GM19452 (cell line): ENCODE data around the gene NPAS3.

ENCODE experiments used
- ATAC-seq: cut with Tn5 transposase; IDR thresholded peaks from one replicate; pipeline ENCODE4 v1.9.1; 2021; ENCODE audit not compliant: unreplicated experiment

NPAS3 gene

GRCh38 chr14:33010495-33010894 is 71.8 kb downstream of the NPAS3 start:
- no peak for ATAC-seq

GRCh38 chr14:33014710-33015109 is 76.0 kb downstream of the NPAS3 start:
- no peak for ATAC-seq

DNA sequence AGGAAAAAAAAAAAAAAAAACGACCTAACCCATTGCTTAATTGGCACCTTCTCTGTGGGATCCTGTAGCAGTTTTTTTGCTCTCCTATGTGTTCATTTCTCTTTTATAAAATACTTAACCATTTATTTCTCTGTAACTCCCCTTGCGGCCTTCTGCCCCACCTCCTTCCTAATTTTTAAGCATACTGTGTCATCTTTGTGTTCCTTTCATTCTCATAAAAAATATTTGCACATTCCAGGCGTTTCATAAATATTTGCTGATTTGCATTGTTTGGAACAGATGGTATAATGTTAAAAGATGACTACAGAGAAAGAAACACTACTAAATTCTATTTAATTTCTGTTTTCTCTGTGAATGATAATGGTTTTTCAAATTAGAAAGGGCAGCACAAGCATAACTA is 77.9 kb downstream of the NPAS3 start:
- no peak for ATAC-seq

GRCh38 chr14:33017016-33017415 is 78.3 kb downstream of the NPAS3 start:
- no peak for ATAC-seq

- no peak for ATAC-seq
These were observed 80.7 kb downstream of the NPAS3 start for GRCh38 chr14:33019346-33019745.

DNA sequence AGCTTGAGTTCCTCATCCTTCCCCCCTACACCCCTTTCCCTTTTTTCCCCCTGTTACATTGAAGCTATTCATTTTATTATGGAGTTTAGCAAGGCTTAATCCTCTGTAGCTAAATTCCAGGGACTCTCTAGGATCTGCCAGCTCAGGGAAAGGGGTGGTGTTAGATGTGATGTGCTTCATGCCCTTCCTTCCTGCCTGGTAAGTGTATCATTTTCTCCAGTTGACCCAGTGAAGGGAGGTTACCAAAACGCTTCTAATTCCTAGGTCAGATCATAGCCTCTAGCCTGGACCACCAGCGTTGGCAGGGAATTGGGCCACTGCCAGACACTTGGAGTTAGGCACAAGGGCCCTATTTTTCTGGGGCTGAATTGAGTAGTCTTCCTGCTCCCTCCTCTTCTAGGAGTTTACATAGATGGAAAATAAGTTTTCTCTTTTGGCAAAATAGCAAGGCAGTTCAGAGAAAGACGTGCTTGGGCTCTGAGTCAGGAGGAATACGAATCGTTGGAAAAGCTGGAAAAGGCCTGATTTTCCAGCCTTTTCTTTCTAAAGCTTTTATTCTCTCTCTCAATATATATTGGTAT is 88.3 kb downstream of the NPAS3 start:
- no peak for ATAC-seq

GRCh38 chr14:33029511-33029910 is 90.8 kb downstream of the NPAS3 start:
- no peak for ATAC-seq

- no peak for ATAC-seq
These were observed 91.7 kb downstream of the NPAS3 start for GRCh38 chr14:33030386-33030785.

DNA sequence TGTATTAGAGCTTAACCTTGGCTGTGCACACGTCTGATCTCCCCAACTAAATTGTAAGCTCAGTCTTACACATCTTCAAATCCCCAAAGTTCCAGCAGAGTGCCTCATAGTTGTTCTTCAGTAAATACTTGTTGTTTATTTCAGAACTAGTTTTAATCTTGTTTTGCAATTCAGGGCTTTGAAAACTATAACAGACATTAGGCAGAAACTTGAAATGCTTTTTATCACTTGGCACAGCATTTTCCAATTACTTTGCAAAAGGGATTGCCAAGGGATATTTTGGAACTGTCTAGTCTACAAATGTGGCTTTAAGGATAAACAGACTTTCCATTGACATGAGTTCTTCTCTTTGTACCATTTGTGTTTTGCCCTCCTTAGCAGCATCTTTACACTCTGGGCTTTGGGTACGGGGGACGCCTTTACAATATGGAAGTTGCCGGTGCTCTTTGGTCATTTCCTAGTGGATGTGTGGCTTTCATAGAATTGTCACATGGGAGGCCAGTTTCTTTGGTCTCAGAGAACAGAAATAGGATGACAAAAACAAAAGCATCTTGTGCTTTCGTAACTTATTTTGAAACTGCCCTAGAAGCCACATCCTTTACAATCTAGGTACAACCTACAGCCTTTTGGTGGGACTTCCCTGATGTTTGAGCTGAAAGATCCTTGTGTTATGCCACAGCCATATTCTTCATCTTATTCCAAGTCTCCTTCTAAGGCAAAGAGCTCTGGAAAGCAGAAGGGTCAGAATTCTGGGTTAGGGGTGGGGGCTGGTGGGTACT is 96.9 kb downstream of the NPAS3 start:
- no peak for ATAC-seq

- ATAC-seq: no peak
These were observed 100.6 kb downstream of the NPAS3 start for GRCh38 chr14:33039311-33039710.

- no peak for ATAC-seq
These were observed 101.9 kb downstream of the NPAS3 start for GRCh38 chr14:33040372-33041140.

DNA sequence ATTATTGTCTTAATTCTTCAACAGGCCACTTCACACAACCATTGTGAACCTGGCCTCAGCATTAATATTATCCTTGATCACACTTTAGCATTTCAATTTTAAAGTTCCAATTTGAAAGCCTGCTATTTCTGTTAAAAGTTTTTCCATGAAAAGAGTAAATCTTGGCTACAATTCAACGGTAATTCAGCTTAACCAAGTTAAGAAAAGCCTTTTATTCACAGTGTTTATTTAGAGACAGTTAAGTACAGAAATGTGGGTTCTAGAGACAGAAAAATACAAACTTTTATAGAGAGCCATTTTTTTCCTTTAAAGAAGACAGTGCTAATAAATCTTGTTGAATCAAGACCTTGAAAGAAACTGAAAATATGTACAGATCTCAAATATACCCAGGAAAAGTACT is 103.9 kb downstream of the NPAS3 start:
- no peak for ATAC-seq

GRCh38 chr14:33045760-33046159 is 107.1 kb downstream of the NPAS3 start:
- no peak for ATAC-seq

GRCh38 chr14:33052943-33053342 is 114.3 kb downstream of the NPAS3 start:
- ATAC-seq: no peak

GRCh38 chr14:33056213-33056612 is 117.5 kb downstream of the NPAS3 start:
- no peak for ATAC-seq

GRCh38 chr14:33057585-33057984 is 118.9 kb downstream of the NPAS3 start:
- no peak for ATAC-seq

GRCh38 chr14:33061667-33062325 is 123.1 kb downstream of the NPAS3 start:
- no peak for ATAC-seq

GRCh38 chr14:33062476-33062875 is 123.8 kb downstream of the NPAS3 start:
- ATAC-seq: no peak

- no peak for ATAC-seq
These were observed 124.2 kb downstream of the NPAS3 start for GRCh38 chr14:33062881-33063280.

GRCh38 chr14:33063521-33063920 is 124.8 kb downstream of the NPAS3 start:
- ATAC-seq: no peak

- ATAC-seq: no peak
These were observed 127.0 kb downstream of the NPAS3 start for GRCh38 chr14:33065634-33066033.

DNA sequence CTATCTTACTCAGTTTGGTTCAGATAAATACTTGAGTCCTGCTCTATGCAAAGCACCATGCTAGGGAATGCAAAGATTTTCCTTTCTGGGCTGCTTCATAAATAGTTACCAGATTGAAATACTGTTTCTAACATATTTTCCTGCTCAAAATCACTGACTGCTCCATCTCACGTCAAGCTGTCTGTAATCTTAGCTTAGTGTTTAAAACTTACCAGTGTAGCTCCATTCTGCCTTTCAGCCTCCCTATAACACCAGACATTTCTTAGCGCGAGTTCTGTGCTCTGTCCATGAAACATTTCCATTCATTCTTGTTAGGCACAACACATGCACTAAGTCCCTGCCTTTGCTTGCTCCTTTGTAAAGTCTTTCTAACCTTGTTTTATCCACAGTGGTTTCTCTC is 129.4 kb downstream of the NPAS3 start:
- ATAC-seq: no peak
